Psoas muscle (tissue), 8 donors: Measurements from ENCODE around the gene GRIN2C. TPM values are rescaled to one million over a fixed set of nuclear protein-coding genes. Genes with fewer than 3 reads are reported as not detected.

Source experiments
- ATAC-seq, 4 donors: fragments of 200-7000 bp; cut with Tn5 transposase; one replicate each; pipeline ENCODE4 v1.9.1; 2020; ENCODE audit warnings: moderate library complexity in 3 of 4, mild to moderate bottlenecking in 2 of 4
- DNase-seq, 2 donors: peaks; one replicate each; pipeline ENCODE4 v3.0.0-alpha.2; 2020
- H3K27ac ChIP-seq: fragments of 200-600 bp; one replicate; pipeline ENCODE4 v1.8.0; 2022
- H3K27me3 ChIP-seq, 3 donors: fragments of 200-600 bp in 1 of 3; one replicate each; pipeline versions ENCODE4 v1.6.1 to v1.8.0; 2013 to 2022; ENCODE audit warnings: low read length in 2 of 3, mild to moderate bottlenecking in 2 of 3, moderate library complexity in 1 of 3; ENCODE audit not compliant: insufficient read depth in 3 of 3
- H3K36me3 ChIP-seq, 2 donors: fragments of 200-600 bp in 1 of 2; one replicate each; pipeline versions ENCODE4 v1.6.1 to v1.8.0; 2013 to 2022; ENCODE audit warnings: low read depth in 1 of 2, mild to moderate bottlenecking in 1 of 2, moderate library complexity in 1 of 2; ENCODE audit not compliant: insufficient read depth in 1 of 2
- H3K4me1 ChIP-seq: fragments of 200-600 bp; one replicate; pipeline ENCODE4 v1.8.0; 2022
- H3K4me3 ChIP-seq: fragments of 200-600 bp; one replicate; pipeline ENCODE4 v1.8.0; 2022; ENCODE audit warnings: mild to moderate bottlenecking
- H3K9me3 ChIP-seq: fragments of 200-600 bp; one replicate; pipeline ENCODE4 v1.8.0; 2022
- WGBS, 3 donors: extraction: QIAGEN DNeasy Blood & Tissue Kit; methylation state at CpG; one replicate each; pipeline versions ENCODE4 v1.1.6 to v1.1.7; 2013; 5-methylcytosine and 5-hydroxymethylcytosine counted together
- intact Hi-C, 2 donors: fragments of 100-400 bp; cut with DNase I; formaldehyde crosslinking; loops; one replicate each; pipeline versions ENCODE4 v1.11.0 to v1.14.2; 2022
- polyA plus RNA-seq, 3 donors: library from polyadenylated mRNA; stranded (reverse); fragments of 200-250 nt; gene quantifications; one replicate each; pipeline ENCODE4 v1.2.3, GENCODE V29; 2013
- total RNA-seq, 4 donors: library from RNA; stranded (reverse); fragmentation: NEBNext Ultra II Directional in 2 of 4; extraction: Animal tissue kit (Norgen Biotek cat#: 25700) in 2 of 4; gene quantifications; one replicate each; pipeline versions ENCODE4 v1.2.1 to v1.2.4, GENCODE V29; 2021 to 2023
- TF ChIP-seq, protein P1 (sequence below): fragments of 200-600 bp; IDR thresholded peaks from one replicate; pipeline ENCODE4 v1.8.0; 2022; ENCODE audit warnings: antibody characterized with exemption
- donor health status: healthy with polysubstance abuse.
- donor health status: DM: no; HTN: no; CAD: no; lungs with moderate emphysema.
- donor health status: Bipolar disorder and iron deficiency.
- donor health status: healthy.
- donor health status: DM: yes; HTN: yes; CAD: no.
- donor health status: DM: no; HTN: no; CAD: no.
- donor health status: DM: no; HTN: no; CAD: no.
- donor health status: DM: yes; HTN: yes; CAD: no.

GRIN2C gene
- total and polyA plus RNA-seq, 7 donors: 0.06 to 0.74 (median 0.32) TPM

DNA sequence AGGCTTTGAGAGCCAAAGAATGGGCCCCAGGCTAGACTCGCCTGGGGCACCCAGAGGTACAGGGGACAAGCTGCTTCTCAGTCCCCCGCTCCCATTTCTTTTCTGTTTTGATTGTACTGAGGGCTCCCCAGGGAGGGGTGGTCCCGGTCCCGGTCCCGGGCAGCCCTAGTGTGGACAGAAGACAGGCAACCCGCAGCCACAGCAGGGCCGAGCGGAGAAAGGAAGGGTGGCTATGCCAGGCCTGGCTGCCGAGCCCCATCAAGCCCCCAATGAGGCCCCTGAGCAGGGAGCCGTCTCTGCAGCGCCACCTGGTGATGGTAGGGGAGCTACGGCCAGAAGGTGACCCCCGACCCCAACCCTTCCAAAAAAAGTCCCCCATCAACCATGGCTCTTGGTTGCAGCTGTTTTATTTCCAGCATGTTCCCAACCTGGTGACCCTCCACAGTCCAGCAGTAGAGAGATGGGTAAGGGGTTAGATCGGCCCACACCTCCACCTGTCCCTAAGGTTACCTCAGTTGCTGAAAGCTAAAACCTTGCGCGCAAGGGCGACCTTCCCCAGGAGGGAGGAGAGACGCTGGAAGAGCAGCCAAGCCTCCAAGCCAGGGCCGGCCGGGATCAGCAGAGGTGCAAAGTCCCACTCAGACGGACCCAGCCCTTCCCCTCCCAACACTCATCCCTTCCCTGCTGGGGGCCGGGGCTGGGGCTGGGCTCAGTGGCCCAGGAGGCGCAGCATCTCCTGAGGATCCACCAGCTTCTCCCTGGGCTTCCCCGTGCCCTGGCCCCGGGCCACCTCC lies 2.6 kb upstream of the GRIN2C start:
- ATAC-seq (peak in 3 of 4 donors; percentile 41 to 70 (median 70)), DNase-seq (peak; percentile 66 to 80)
- Histone ChIP-seq H3K4me1 (peaks cover 18% of the 10 kb centered on the region), H3K9me3 (no peaks in the 10 kb centered on the region), H3K27me3 (peaks cover 3 to 43% (median 28%) of the 10 kb centered on the region in 3 donors), H3K4me3 (peak overlapping the region; percentile 35), H3K27ac (no peak overlapping the region), H3K36me3 (no peaks in the 10 kb centered on the region)
- TF ChIP-seq, protein P1, sequence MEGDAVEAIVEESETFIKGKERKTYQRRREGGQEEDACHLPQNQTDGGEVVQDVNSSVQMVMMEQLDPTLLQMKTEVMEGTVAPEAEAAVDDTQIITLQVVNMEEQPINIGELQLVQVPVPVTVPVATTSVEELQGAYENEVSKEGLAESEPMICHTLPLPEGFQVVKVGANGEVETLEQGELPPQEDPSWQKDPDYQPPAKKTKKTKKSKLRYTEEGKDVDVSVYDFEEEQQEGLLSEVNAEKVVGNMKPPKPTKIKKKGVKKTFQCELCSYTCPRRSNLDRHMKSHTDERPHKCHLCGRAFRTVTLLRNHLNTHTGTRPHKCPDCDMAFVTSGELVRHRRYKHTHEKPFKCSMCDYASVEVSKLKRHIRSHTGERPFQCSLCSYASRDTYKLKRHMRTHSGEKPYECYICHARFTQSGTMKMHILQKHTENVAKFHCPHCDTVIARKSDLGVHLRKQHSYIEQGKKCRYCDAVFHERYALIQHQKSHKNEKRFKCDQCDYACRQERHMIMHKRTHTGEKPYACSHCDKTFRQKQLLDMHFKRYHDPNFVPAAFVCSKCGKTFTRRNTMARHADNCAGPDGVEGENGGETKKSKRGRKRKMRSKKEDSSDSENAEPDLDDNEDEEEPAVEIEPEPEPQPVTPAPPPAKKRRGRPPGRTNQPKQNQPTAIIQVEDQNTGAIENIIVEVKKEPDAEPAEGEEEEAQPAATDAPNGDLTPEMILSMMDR: peak; percentile 63
- WGBS, 3 donors: 39 to 43% (median 42%) methylated on average over 20 to 25 of the region's 25 CpGs
- intact Hi-C loops: loop anchor here in 1 of 2 donors (2.0 kb wide), 2 partner anchors 72 to 120 kb away; no protein-coding TSS in a partner anchor

DNA sequence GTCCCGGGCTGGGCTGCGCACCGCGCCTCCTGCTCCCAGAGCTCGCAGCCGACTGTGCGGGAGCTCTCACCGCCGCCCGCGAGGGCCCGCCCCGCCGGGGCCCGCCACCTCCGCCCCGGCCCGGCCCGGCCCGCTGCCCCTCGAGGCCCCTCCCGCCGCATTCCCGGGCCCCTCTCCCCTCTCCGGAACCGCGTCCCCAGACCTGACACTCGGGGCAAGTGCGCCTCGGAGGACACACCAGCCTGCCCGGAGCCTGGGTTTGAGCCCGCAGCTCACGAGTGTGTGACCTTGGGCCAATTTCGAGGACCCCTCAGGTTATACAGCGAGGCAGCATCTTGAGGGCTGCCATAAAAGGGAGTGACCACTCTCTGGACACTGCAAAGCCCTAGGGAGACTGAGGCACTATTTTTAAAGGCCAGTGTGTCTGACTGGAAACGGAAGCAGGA lies 2.0 kb upstream of the GRIN2C start:
- Histone ChIP-seq H3K27me3 (peaks cover 3 to 49% (median 28%) of the 10 kb centered on the region in 3 donors), H3K36me3 (no peaks in the 10 kb centered on the region), H3K9me3 (no peaks in the 10 kb centered on the region), H3K4me3 (peak overlapping the region; percentile 35), H3K4me1 (peaks cover 18% of the 10 kb centered on the region), H3K27ac (no peak overlapping the region)
- no peak for ATAC-seq
- no peak for DNase-seq
- TF ChIP-seq, protein P1: no peak
- WGBS, 3 donors: 6 to 7% (median 6%) methylated on average over 19 to 36 of the region's 36 CpGs
- intact Hi-C loops: loop anchor here in 1 of 2 donors (2.0 kb wide), 2 partner anchors 71 to 119 kb away; no protein-coding TSS in a partner anchor

DNA sequence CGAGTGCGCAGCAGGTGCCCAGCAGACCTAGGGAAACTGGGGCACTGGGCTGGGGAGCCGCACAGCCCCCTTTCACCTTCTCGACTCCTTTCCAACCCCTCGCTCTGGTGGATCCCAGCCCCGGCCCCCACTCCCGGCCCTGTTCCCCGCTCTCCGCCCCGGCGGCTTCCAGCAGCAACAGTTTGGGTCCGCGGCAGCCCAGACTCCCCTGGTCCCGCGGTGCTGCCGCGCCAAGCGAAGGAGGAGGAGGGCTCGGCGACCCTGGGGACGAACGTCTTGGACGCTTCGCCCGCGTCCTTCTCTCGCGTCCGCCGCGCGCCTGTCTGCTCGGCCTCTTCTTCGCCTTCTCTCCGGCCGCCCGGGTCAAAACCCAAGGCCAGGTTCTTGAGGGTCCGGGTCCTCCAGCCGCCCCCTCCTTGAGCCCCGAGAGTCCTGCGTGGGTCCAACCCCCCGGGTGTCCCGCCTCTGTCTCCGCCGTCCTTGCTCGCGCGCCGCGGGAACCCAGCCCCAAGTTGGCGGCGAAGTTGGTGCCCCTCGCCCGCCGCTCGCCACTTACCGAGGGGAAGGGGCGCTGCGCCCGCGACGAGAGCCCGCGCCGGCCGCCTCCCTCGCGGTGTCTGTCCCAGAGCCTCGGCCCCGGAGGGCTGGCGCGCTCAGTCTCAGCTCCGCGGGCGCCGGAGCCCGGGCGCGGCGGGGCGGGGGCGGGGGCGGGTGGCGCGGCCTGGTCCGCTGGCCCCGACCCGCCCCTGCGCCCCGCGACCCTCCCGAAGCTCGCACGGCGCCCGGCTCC lies 1.4 kb upstream of the GRIN2C start:
- H3K4me3 ChIP-seq: peak overlapping the region; percentile 56
- ATAC-seq (no peak), DNase-seq (no peak)
- peaks cover 3 to 53% (median 25%) of the 10 kb centered on the region in 3 donors for H3K27me3 ChIP-seq
- peaks cover 18% of the 10 kb centered on the region for H3K4me1 ChIP-seq
- intact Hi-C loops: no loop called here
- TF ChIP-seq, protein P1: no peak
- H3K27ac ChIP-seq: no peak overlapping the region
- WGBS, 3 donors: 1 to 3% (median 2%) methylated on average over 42 to 96 of the region's 96 CpGs
- no peaks in the 10 kb centered on the region for H3K36me3 ChIP-seq
- no peaks in the 10 kb centered on the region for H3K9me3 ChIP-seq

DNA sequence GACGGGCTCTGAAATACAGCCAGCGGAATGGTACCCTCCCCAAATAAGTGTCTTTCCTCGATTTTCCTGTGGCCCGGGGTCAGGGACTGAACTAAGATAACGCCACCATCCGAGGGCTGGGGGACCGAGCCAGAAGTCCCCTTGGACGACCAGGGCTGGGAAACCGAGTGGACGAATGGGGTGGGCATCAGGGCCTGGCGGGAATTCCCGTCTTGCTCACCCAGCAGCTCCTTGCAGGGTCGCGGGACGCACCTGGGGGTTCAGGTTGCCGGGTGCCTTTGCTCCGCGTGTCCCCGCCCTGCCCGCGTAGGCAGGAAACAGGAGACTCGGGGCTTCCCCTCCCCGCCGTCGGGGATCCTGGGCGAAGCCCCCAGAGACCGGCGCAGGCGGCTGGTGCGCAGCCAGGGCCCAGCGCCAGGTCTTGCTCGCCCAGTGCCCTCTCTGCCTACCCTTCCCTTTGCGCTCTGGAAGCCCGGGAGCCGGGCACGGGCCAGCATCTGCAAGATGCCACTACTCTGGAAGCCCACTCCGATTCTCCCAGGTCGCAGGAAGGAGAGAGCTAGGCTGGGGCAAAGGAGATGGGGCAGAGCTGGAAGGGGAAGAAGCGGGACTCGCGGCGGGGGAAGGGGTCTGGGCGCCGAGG lies 665 bp upstream of the GRIN2C start:
- H3K36me3 ChIP-seq: no peaks in the 10 kb centered on the region
- H3K4me3 ChIP-seq: peak overlapping the region; percentile 56
- H3K27ac ChIP-seq: no peak overlapping the region
- no peak for ATAC-seq
- no peaks in the 10 kb centered on the region for H3K9me3 ChIP-seq
- peaks cover 3 to 54% (median 25%) of the 10 kb centered on the region in 3 donors for H3K27me3 ChIP-seq
- no peak for DNase-seq
- H3K4me1 ChIP-seq: peaks cover 18% of the 10 kb centered on the region
- intact Hi-C loops: no loop called here
- TF ChIP-seq, protein P1: no peak
- WGBS, 3 donors: 3 to 4% (median 3%) methylated on average over 37 to 44 of the region's 44 CpGs
